GM21786 (cell line): ENCODE measurements around the gene KCNQ1.

ENCODE experiments used
- ATAC-seq: cut with Tn5 transposase; IDR thresholded peaks from one replicate; pipeline ENCODE4 v1.9.1; 2021; ENCODE audit not compliant: unreplicated experiment

KCNQ1 gene

GRCh38 chr11:2507212-2507901 lies 62.5 kb downstream of the KCNQ1 start:
- no peak for ATAC-seq

GRCh38 chr11:2507945-2508749 lies 63.3 kb downstream of the KCNQ1 start:
- ATAC-seq = no peak

GRCh38 chr11:2508793-2509192 lies 64.0 kb downstream of the KCNQ1 start:
- no peak for ATAC-seq

- no peak for ATAC-seq
Observed at GRCh38 chr11:2509481-2510001, 64.7 kb downstream of the KCNQ1 start.

GRCh38 chr11:2510626-2511402 lies 66.0 kb downstream of the KCNQ1 start:
- ATAC-seq = no peak

- ATAC-seq = no peak
Observed at GRCh38 chr11:2511421-2512369, 66.9 kb downstream of the KCNQ1 start.

GRCh38 chr11:2512431-2513407 lies 67.9 kb downstream of the KCNQ1 start:
- no peak for ATAC-seq

GRCh38 chr11:2513441-2513840 lies 68.6 kb downstream of the KCNQ1 start:
- ATAC-seq = no peak

- no peak for ATAC-seq
Observed at GRCh38 chr11:2515401-2516275, 70.8 kb downstream of the KCNQ1 start.

- no peak for ATAC-seq
Observed at GRCh38 chr11:2516276-2517015, 71.6 kb downstream of the KCNQ1 start.

GRCh38 chr11:2517016-2517385 lies 72.2 kb downstream of the KCNQ1 start:
- no peak for ATAC-seq

- no peak for ATAC-seq
Observed at GRCh38 chr11:2517386-2518064, 72.7 kb downstream of the KCNQ1 start.

GRCh38 chr11:2518111-2518982 lies 73.5 kb downstream of the KCNQ1 start:
- no peak for ATAC-seq

GRCh38 chr11:2518983-2519340 lies 74.2 kb downstream of the KCNQ1 start:
- no peak for ATAC-seq

GRCh38 chr11:2519517-2519861 lies 74.7 kb downstream of the KCNQ1 start:
- no peak for ATAC-seq
